Activated B cell treated with CpG ODN at 0.5 μM for 24 hours (primary cell): ENCODE measurements around the gene RBMS1. TPM values are rescaled to one million over a fixed set of nuclear protein-coding genes. Genes with fewer than 3 reads are reported as not detected.

ENCODE experiments used
- ATAC-seq: fragments of 200-7000 bp; cut with Tn5 transposase; one replicate; pipeline ENCODE4 v1.10.0; 2021; ENCODE audit warnings: low read depth, mild to moderate bottlenecking, moderate library complexity
- CTCF ChIA-PET: fragments of 350-600 bp; sonication (Branson Sonifier 250); formaldehyde crosslinking; loops from one replicate; lab custom pipeline; 2021; ENCODE audit warnings: antibody characterized with exemption; lab: Charles Lee
- POLR2A ChIA-PET: fragments of 350-600 bp; sonication (Branson Sonifier 250); formaldehyde crosslinking; loops from one replicate; lab custom pipeline; 2021; ENCODE audit warnings: antibody characterized with exemption; lab: Charles Lee
- DNase-seq: peaks from one replicate; pipeline ENCODE4 v3.0.0; 2022
- H3K27ac Mint-ChIP-seq: one replicate; pipeline ENCODE4 v1.8.0; 2020; ENCODE audit warnings: mixed read lengths
- H3K27me3 Mint-ChIP-seq: one replicate; pipeline ENCODE4 v1.8.0; 2021; ENCODE audit warnings: mixed read lengths
- H3K36me3 Mint-ChIP-seq: one replicate; pipeline ENCODE4 v1.8.0; 2021; ENCODE audit warnings: low read depth, mixed read lengths
- H3K4me1 Mint-ChIP-seq: one replicate; pipeline ENCODE4 v1.8.0; 2021; ENCODE audit warnings: mixed read lengths
- H3K4me3 Mint-ChIP-seq: one replicate; pipeline ENCODE4 v1.8.0; 2020; ENCODE audit warnings: mild to moderate bottlenecking, mixed read lengths
- H3K9me3 Mint-ChIP-seq: one replicate; pipeline ENCODE4 v1.8.0; 2020; ENCODE audit warnings: mixed read lengths
- CTCF ChIP-seq: fragments of 200-600 bp; IDR thresholded peaks from one replicate; pipeline ENCODE4 v1.8.0; 2022; ENCODE audit warnings: antibody characterized with exemption, mild to moderate bottlenecking
- intact Hi-C: fragments of 100-400 bp; cut with micrococcal nuclease; formaldehyde crosslinking; loops from one replicate; pipeline ENCODE4 v1.15.1; 2024
- total RNA-seq: library from RNA; stranded (reverse); gene quantifications from 2 replicates; pipeline ENCODE4 v1.2.3, GENCODE V29; 2022

Gene RBMS1
- total RNA-seq, 1 donor from 2014 or later, result 30.9 TPM

GRCh38 chr2:160509016-160509415 is 15.4 kb upstream of the RBMS1 start:
- H3K36me3 Mint-ChIP-seq, result no peaks in the 10 kb centered on the region
- TF ChIP-seq CTCF, result no peak
- DNase-seq, result no peak
- H3K4me3 Mint-ChIP-seq, result no peak overlapping the region
- ChIA-PET CTCF (no interaction called here), POLR2A (no interaction called here)
- H3K9me3 Mint-ChIP-seq, result no peaks in the 10 kb centered on the region
- no peak for ATAC-seq
- no peak overlapping the region for H3K27ac Mint-ChIP-seq
- no peaks in the 10 kb centered on the region for H3K4me1 Mint-ChIP-seq
- peaks cover 5% of the 10 kb centered on the region for H3K27me3 Mint-ChIP-seq
- intact Hi-C loops, result no loop called here

GRCh38 chr2:160507464-160507863 is 13.9 kb upstream of the RBMS1 start:
- Mint-ChIP-seq H3K27ac (no peak overlapping the region), H3K27me3 (peaks cover 5% of the 10 kb centered on the region), H3K4me3 (no peak overlapping the region), H3K4me1 (no peaks in the 10 kb centered on the region), H3K9me3 (no peaks in the 10 kb centered on the region), H3K36me3 (no peaks in the 10 kb centered on the region)
- no peak for TF ChIP-seq CTCF
- POLR2A ChIA-PET, result interaction anchor here (1.1 kb wide), 1 partner anchor 100 kb away, joined by 3 read pairs; no protein-coding TSS in a partner anchor
- ATAC-seq, result no peak
- intact Hi-C loops, result no loop called here
- CTCF ChIA-PET, result no interaction called here
- DNase-seq, result no peak

GRCh38 chr2:160507046-160507407 is 13.4 kb upstream of the RBMS1 start:
- DNase-seq, result no peak
- POLR2A ChIA-PET, result interaction anchor here (1.1 kb wide), 1 partner anchor 99 kb away, joined by 3 read pairs; no protein-coding TSS in a partner anchor
- Mint-ChIP-seq H3K9me3 (no peaks in the 10 kb centered on the region), H3K27me3 (peaks cover 4% of the 10 kb centered on the region), H3K4me3 (no peak overlapping the region), H3K36me3 (no peaks in the 10 kb centered on the region), H3K27ac (no peak overlapping the region), H3K4me1 (no peaks in the 10 kb centered on the region)
- no peak for TF ChIP-seq CTCF
- CTCF ChIA-PET, result no interaction called here
- no peak for ATAC-seq
- intact Hi-C loops, result no loop called here

GRCh38 chr2:160506371-160507045 is 12.9 kb upstream of the RBMS1 start:
- no peak overlapping the region for H3K4me3 Mint-ChIP-seq
- no peak for TF ChIP-seq CTCF
- intact Hi-C loops, result no loop called here
- ChIA-PET CTCF (no interaction called here), POLR2A (interaction anchor here (1.1 kb wide), 1 partner anchor 99 kb away, joined by 3 read pairs; no protein-coding TSS in a partner anchor)
- H3K36me3 Mint-ChIP-seq, result no peaks in the 10 kb centered on the region
- DNase-seq (no peak), ATAC-seq (no peak)
- H3K27me3 Mint-ChIP-seq, result peaks cover 5% of the 10 kb centered on the region
- H3K27ac Mint-ChIP-seq, result no peak overlapping the region
- H3K4me1 Mint-ChIP-seq, result no peaks in the 10 kb centered on the region
- H3K9me3 Mint-ChIP-seq, result no peaks in the 10 kb centered on the region

GRCh38 chr2:160505256-160505655 is 11.6 kb upstream of the RBMS1 start:
- Mint-ChIP-seq H3K27me3 (peaks cover 5% of the 10 kb centered on the region), H3K4me1 (no peaks in the 10 kb centered on the region), H3K36me3 (no peaks in the 10 kb centered on the region), H3K9me3 (no peaks in the 10 kb centered on the region), H3K4me3 (no peak overlapping the region), H3K27ac (no peak overlapping the region)
- DNase-seq (no peak), ATAC-seq (no peak)
- no peak for TF ChIP-seq CTCF
- ChIA-PET POLR2A (no interaction called here), CTCF (no interaction called here)
- intact Hi-C loops, result no loop called here
